NB4 (cell line): ENCODE results near the gene PTOV1.

ENCODE experiments used
- CTCF ChIP-seq: IDR thresholded peaks from one replicate; pipeline ENCODE4 v1.5.1; 2012; ENCODE audit warnings: low read depth, low read length
- POLR2A ChIP-seq: IDR thresholded peaks from 2 replicates; pipeline ENCODE4 v1.6.1; 2011; ENCODE audit warnings: mild to moderate bottlenecking; ENCODE audit not compliant: insufficient read length; ENCODE audit errors: extremely low read depth

GRCh38 chr19:49882643-49883042 lies 31.7 kb downstream of the PTOV1 start:
- TF ChIP-seq CTCF (no peak), POLR2A (no peak)
